HL-60/S4 treated with phorbol 12-myristate 13-acetate at 8.2 ng/mL for 4 days and 3 days (cell line): ENCODE data around the gene SHISA6.

Experiments used
- in situ Hi-C: fragments of 300-500 bp; cut with MboI; formaldehyde crosslinking; loops from 2 replicates; pipeline ENCODE4 v1.15.0; 2022; ENCODE audit warnings: low sequenced_read_pairs

SHISA6 gene

DNA sequence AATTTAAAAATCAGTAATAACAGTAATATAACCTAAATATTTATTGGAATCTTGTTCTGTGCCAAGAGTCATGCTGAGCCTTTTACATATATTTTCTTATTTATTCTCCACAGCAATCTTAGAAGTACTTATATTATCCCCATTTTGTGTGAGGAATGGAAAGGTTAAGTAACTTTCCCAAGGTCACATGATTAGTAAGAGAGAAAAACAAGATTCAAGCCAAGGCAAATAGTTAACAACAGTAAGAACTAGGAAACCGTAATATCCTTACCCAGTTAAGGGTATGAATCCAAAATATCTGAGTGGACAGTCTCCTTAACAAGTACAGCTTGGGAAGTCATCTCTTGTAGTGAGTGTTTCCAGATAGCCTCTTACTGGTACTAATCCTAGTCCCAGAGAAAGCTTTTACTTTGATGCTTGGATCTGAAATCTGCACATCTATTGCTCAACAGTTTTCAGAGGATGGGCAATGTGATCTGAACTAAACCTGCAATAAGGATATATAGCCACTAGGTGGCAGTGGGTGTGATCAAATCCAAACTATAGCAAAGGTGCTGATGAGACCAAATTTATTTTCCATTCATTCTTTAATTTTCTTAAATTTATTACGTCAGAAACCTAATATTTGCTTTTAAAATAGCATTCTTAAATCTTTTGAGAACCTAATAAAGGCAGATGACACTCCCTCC is 23.3 kb downstream of the SHISA6 start:
- in situ Hi-C loops, result no loop called here

GRCh38 chr17:11267999-11268575 is 27.1 kb downstream of the SHISA6 start:
- in situ Hi-C loops, result no loop called here

- in situ Hi-C loops, result no loop called here
Observed at GRCh38 chr17:11269210-11269609, 28.2 kb downstream of the SHISA6 start.

GRCh38 chr17:11272191-11272590 is 31.2 kb downstream of the SHISA6 start:
- in situ Hi-C loops, result no loop called here

DNA sequence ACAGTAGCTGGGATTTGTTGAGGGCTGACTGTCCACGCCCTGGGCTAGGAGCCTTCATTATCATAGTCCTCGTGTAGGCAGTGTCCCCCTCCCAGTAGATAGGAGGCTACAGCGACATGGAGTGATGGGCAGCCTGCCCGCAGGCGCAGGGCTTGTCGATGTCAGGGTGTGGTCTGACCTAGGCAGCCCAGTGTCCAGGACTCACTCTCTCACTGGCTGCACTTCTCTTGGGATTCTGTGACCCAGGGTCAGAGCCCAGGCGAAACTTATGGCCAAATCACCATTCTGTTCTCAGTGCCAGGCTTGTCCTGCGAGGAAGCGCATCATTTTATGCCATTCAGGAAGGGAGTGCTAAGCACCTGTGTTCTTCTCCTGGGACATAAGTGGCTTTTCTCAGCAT is 32.6 kb downstream of the SHISA6 start:
- in situ Hi-C loops, result no loop called here

DNA sequence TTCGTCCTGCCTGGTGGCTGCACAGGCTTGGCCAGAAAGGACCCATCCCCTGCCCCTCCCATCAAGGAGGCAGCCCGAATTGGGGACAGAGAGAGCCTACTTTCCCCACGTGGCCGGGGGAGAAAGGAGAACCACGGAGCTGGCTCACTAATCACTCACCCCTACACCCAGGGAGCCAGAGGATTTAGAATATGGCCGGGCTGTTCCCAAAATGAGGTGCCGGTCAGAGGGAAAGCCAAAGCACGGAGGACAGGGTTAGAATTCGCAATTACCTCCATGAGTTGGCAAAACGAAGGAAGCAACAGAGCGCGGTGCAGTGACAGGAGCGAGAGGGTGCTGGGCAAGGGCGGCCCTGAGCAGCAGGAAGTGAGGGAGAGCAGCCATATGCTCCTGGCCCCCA is 33.1 kb downstream of the SHISA6 start:
- in situ Hi-C loops, result no loop called here

DNA sequence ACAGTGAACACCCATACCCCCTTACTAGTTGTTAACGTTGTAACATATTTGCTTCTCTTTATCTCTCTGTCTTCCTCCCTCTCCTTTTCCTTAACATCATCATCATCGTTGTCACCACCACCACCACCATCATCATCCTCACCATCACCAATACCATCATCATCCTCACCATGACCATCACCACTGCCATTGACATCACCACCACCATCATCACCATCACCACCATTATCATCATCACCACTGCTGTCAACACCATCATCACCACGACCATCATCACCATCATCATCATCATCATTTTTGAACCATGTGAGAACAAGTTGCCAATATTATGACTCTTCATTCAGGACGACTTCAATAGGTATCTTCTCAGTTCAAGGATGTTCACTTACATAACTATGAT is 35.5 kb downstream of the SHISA6 start:
- in situ Hi-C loops, result no loop called here

DNA sequence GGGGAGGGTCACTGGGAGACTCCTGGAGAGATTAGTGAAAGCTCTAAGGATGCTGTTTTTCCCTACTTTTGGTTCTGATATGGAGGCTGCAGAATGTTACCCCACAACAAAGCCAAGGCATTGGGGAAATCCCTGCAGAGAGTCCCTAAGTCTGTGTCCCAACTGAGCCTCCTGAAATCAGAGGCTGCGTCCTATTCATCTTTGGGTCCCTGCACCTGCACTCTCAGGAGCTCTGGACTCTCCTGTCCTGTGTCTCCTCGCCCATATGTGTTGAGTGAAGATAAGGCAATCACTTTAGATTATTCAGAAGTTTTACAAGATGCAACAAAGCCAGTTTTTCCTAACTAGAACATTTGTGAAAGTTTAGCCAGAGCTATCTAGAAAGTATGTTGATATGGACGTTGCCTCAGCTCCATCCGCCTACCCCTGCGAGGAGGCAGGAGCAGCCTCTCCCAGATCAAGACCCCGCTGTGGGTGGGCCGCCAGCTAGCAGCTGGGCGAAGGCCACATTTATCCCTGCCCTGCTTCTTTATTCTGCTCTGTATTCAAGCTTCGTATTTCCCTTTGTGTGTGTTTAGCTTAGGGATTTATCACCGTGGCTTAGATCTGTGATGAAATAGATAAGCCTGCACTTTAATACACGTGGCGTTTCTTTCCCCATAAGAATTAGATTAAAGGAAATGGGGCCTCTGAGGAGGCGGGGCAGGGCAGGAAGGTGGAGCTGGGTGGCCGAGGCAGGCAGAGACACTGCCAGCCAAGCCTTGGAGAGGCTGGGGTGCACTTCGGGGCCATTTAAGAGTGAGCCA is 37.4 kb downstream of the SHISA6 start:
- in situ Hi-C loops, result no loop called here

- in situ Hi-C loops, result no loop called here
Observed at GRCh38 chr17:11278992-11279270, 37.9 kb downstream of the SHISA6 start.

GRCh38 chr17:11279776-11280344 is 38.8 kb downstream of the SHISA6 start:
- in situ Hi-C loops, result no loop called here

- in situ Hi-C loops, result no loop called here
Observed at GRCh38 chr17:11282586-11282985, 41.6 kb downstream of the SHISA6 start.

DNA sequence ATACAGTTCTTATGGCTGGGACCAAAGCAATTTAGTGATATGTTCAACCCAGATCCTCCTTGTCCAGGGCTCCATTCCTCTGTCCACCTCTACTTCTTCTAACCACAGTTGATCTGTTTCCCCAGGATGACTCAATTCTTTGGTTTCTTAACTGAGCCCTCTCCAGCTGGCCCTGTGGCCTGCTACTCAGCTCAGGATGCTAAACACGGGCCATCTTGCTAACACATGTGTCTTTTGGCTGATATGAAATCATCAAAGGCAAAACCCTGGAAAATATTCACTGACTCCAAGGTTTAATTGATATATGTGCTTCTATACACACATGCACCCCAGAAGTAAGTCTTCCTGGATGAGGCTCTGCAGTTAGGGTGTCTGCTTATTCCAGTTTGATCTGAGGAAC is 43.8 kb downstream of the SHISA6 start:
- in situ Hi-C loops, result no loop called here

- in situ Hi-C loops, result no loop called here
Observed at GRCh38 chr17:11285946-11286345, 44.9 kb downstream of the SHISA6 start.

- in situ Hi-C loops, result no loop called here
Observed at GRCh38 chr17:11287791-11288190, 46.8 kb downstream of the SHISA6 start.

- in situ Hi-C loops, result no loop called here
Observed at GRCh38 chr17:11290814-11291213, 49.8 kb downstream of the SHISA6 start.

DNA sequence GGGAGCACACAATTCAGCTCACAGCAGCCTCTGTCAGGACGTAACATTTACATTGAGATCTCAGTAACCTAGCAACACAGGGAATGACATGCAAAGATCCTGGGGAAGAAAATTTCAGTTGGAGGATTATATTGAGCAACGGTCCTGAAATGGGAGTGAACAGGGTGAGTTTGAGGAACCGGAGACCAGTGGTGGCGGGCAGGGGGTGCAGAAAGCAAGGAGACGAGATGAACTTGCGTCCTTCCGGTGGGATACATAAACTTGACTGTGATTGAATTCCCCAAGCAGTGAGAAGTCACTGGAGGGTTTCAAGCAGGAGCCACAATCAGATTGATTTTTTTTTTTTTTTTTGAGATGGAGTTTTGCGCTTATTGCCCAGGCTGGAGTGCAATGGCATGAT is 51.5 kb downstream of the SHISA6 start:
- in situ Hi-C loops, result no loop called here

GRCh38 chr17:11293480-11293879 is 52.5 kb downstream of the SHISA6 start:
- in situ Hi-C loops, result no loop called here

- in situ Hi-C loops, result no loop called here
Observed at GRCh38 chr17:11294826-11295225, 53.8 kb downstream of the SHISA6 start.

DNA sequence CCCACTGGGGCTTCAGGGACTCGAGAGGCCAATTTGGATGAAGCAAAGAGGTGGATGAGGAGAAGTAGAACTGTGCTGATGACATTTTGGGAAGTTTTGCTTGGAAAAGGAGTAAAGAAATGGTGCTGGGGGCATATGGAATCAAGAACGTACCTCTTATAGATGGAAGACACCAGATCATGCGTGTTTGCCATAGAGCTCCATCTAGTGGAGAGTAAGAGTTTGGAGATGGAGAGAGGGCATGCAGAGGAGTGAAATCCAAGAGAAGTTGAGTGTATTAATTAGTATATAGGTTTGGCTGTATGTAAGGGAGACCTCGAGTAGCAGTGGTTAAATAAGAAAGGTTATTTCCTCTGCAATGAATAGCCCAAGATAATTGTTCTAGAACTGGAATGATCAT is 56.0 kb downstream of the SHISA6 start:
- in situ Hi-C loops, result no loop called here

- in situ Hi-C loops, result no loop called here
Observed at GRCh38 chr17:11298401-11298800, 57.4 kb downstream of the SHISA6 start.

DNA sequence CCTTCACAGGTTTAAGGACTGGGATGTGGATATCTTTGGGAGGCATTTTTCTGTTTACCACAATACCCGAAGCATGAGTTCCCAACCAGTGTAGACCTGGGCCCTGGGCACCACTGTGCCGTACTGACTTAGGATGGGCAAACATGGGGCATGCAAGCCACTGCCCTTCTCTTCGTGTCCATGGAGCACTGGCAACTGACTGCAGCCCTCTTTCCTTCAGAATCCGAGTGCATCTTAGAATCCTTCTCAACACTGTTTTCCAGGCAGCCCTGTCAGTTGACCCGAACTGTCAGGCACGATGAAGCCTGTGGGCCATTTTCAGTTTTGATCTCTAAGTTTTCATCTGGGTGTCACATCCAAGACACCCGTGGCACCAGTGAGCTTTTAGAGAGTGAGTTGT is 59.2 kb downstream of the SHISA6 start:
- in situ Hi-C loops, result no loop called here

DNA sequence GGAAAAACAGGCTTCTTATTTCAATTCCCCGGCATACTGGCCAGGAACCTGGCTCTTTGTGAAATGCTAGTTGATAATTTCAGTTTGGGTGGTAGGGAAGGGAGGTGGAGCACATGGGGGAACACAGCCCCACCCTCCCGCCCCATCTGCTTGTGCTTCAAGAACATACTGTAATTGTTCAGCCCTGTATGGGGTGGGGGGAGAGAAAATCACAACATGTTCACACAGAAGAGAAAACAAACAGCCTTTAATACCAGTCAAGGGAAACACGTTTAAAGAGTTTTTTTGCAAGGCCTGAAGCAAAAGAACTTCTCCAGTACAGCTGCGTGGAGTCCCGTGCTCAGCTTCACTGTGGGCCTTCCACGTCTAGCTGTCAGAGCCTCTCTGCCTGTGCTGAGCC is 59.7 kb downstream of the SHISA6 start:
- in situ Hi-C loops, result no loop called here
